Heart left ventricle (tissue), 16 donors: ENCODE measurements around the gene MEAK7. TPM values are rescaled to one million over a fixed set of nuclear protein-coding genes. Genes with fewer than 3 reads are reported as not detected.

Experiments
- ATAC-seq, 4 donors: fragments of 200-7000 bp; cut with Tn5 transposase; one replicate each; pipeline ENCODE4 v1.9.1; 2020 to 2022; ENCODE audit warnings: moderate library complexity in 4 of 4, mild to moderate bottlenecking in 3 of 4, moderate number of reproducible peaks in 1 of 4
- DNase-seq, 5 donors: peaks; one replicate each; pipeline ENCODE4 v3.0.0-alpha.2; 2020
- H3K27ac ChIP-seq, 12 donors: fragments of 200-600 bp; sonication (generic) in 4 of 12; one replicate each; pipeline versions ENCODE4 v1.5.0 to v1.8.0; 2016 to 2022; ENCODE audit warnings: mild to moderate bottlenecking in 2 of 12
- H3K27me3 ChIP-seq, 9 donors: fragments of 200-600 bp; sonication (generic) in 2 of 9; one replicate each; pipeline versions ENCODE4 v1.5.1 to v1.8.0; 2016 to 2022; ENCODE audit warnings: mild to moderate bottlenecking in 3 of 9
- H3K36me3 ChIP-seq, 9 donors: fragments of 200-600 bp; sonication (generic) in 2 of 9; one replicate each; pipeline versions ENCODE4 v1.5.0 to v1.8.0; 2018 to 2022; ENCODE audit warnings: mild to moderate bottlenecking in 2 of 9
- H3K4me1 ChIP-seq, 12 donors: fragments of 200-600 bp; sonication (generic) in 4 of 12; one replicate each; pipeline versions ENCODE4 v1.5.0 to v1.8.0; 2016 to 2022; ENCODE audit warnings: mild to moderate bottlenecking in 3 of 12
- H3K4me3 ChIP-seq, 12 donors: fragments of 200-600 bp; sonication (generic) in 4 of 12; one replicate each; pipeline versions ENCODE4 v1.5.0 to v1.8.0; 2017 to 2022; ENCODE audit warnings: mild to moderate bottlenecking in 9 of 12, moderate library complexity in 4 of 12
- H3K9me3 ChIP-seq, 12 donors: fragments of 200-600 bp; sonication (generic) in 4 of 12; one replicate each; pipeline versions ENCODE4 v1.5.0 to v1.8.0; 2016 to 2022; ENCODE audit warnings: mild to moderate bottlenecking in 1 of 12
- CTCF ChIP-seq, 12 donors: fragments of 200-600 bp; sonication (generic) in 4 of 12; IDR thresholded peaks; one replicate each; pipeline versions ENCODE4 v1.5.0 to v1.8.0; 2018 to 2022; ENCODE audit warnings: antibody characterized with exemption in 12 of 12, mild to moderate bottlenecking in 5 of 12
- POLR2A ChIP-seq, 2 donors: fragments of 450-650 bp; IDR thresholded peaks; one replicate each; pipeline ENCODE4 v1.6.1; 2017; ENCODE audit warnings: antibody characterized with exemption in 2 of 2, mild to moderate bottlenecking in 2 of 2, moderate library complexity in 2 of 2
- WGBS, 4 donors: extraction: QIAGEN DNeasy Blood & Tissue Kit in 2 of 4; methylation state at CpG; one replicate each; pipeline versions ENCODE4 v1.1.5 to v1.1.7; 2013 to 2018; 5-methylcytosine and 5-hydroxymethylcytosine counted together
- intact Hi-C, 10 donors: fragments of 100-400 bp; cut with DNase I; formaldehyde crosslinking; loops; one replicate each; pipeline versions ENCODE4 v1.11.1 to v1.14.2; 2022
- polyA plus RNA-seq, 2 donors: library from polyadenylated mRNA; stranded (reverse); fragments of 200-250 nt; gene quantifications; one replicate each; pipeline ENCODE4 v1.2.3, GENCODE V29; 2013
- total RNA-seq, 9 donors: library from RNA; depleted of rRNA in 2 of 9; stranded (reverse); fragments of >200 nt in 2 of 9; fragmentation: NEBNext Ultra II Directional in 3 of 9; extraction: Animal tissue kit (Norgen Biotek cat#: 25700) in 3 of 9; gene quantifications; one replicate each; pipeline versions ENCODE4 v1.1.0 to v1.2.4, GENCODE V29; 2016 to 2023
- donor health status: ischemic (EF 13 %, LVEDD 7.1; RV severe dilation, severe dysfunction).
- donor health status: healthy with polysubstance abuse.
- donor health status: DM: no; HTN: yes; CAD: no.
- donor health status: DM: no; HTN: no; CAD: no.
- donor health status: ischemic (EF 25% LVEDD 6.9; RV normal size, moderate dysfunction).
- donor health status: ischemic (EF 25% LVEDD 5.7; RV mildly dilated, moderate dysfunction).
- donor health status: healthy.
- donor health status: DM: yes; HTN: yes; CAD: no.
- donor health status: ischemic (EF 35%, LVEDD 5.7; RV mildly dilated, moderate dysfunction).
- donor health status: nonischemic (EF 11% LVEDD 7.7; RV severe dilation, severe dysfunction).
- donor health status: DM: yes; HTN: yes; CAD: no.
- donor health status: PGD.
- donor health status: ischemic (EF 29% LVEDD 5.4; RV normal size, mild dysfunction).
- donor health status: nonischemic (EF 23%, LVEDD 6.1; RV moderate dilation, normal function).

MEAK7 gene
- total and polyA plus RNA-seq, 11 donors, result 2.2 to 13.2 (median 5.1) TPM

DNA sequence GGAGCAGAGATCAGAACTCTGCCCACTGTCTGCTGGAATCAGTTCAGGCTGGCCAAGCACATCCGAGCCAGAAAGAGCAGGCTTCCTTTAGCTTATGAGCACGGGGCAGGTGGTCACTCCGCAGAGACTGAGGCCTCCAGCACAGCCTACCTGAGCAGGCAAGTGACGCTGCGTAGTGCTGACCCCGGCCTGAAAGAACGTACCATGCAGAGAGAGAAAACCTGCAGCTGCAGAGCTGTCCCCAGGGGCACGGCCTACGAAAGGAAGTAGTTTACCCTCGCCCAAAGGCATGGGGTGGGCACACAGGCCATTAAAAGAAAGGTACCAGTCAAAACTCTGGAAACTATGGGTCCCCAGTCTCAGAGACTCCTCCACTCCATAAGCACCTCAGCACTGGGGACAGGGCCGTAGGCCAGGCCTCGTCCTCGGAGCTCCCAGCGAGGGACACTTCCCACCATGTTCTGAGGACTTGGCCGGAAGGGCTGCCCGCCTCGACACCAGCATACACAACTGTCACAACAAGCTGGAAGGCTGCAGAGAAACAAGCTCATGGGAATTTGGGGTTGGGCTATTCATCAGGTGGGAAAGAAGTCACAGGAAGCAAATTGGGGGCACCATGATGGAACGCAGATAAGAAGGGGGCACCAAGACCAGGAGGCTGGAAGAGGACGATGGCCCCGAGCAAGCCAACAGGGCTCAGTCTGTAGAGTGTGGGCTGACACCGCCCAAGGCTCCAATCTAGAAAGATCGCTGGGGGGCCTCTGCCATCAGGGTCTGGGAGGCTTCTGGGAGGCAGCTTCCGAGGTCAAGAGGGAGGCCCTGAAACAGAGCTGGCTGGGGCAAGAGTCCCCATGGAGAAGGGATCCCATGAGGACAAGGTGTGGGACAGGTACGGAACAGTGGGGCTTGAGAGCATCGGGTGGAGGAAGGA lies 21.2 kb downstream of the MEAK7 start:
- Histone ChIP-seq H3K4me1 (peaks cover 0 to 8% (median 0%) of the 10 kb centered on the region in 12 donors), H3K36me3 (peaks cover 0 to 81% (median 41%) of the 10 kb centered on the region in 9 donors), H3K4me3 (no peak overlapping the region), H3K27ac (no peak overlapping the region), H3K9me3 (no peaks in the 10 kb centered on the region), H3K27me3 (no peaks in the 10 kb centered on the region)
- no peak for TF ChIP-seq POLR2A (IDR thresholded peaks at IDR 0.05)
- no peak for TF ChIP-seq CTCF (IDR thresholded peaks at IDR 0.05)
- no peak for ATAC-seq
- intact Hi-C loops, result loop anchor here in 9 of 10 donors (5.0 to 10.0 kb wide), 9 partner anchors 288 to 658 kb away; partner anchors contain the start of genes NECAB2 (in 3 of the 9), OSGIN1 (in 2 of the 9), TAF1C (in 2 of the 9) and ADAD2 (in 1 of the 9)
- WGBS, 4 donors, result 90 to 95% (median 93%) methylated on average over 23 to 25 of the region's 25 CpGs
- peak in 1 of 5 donors; percentile 15 for DNase-seq

- ATAC-seq, result no peak
- DNase-seq, result peak in 2 of 5 donors; percentile 17 to 42
These were observed 22.2 kb downstream of the MEAK7 start for GRCh38 chr16:84482001-84482891.

DNA sequence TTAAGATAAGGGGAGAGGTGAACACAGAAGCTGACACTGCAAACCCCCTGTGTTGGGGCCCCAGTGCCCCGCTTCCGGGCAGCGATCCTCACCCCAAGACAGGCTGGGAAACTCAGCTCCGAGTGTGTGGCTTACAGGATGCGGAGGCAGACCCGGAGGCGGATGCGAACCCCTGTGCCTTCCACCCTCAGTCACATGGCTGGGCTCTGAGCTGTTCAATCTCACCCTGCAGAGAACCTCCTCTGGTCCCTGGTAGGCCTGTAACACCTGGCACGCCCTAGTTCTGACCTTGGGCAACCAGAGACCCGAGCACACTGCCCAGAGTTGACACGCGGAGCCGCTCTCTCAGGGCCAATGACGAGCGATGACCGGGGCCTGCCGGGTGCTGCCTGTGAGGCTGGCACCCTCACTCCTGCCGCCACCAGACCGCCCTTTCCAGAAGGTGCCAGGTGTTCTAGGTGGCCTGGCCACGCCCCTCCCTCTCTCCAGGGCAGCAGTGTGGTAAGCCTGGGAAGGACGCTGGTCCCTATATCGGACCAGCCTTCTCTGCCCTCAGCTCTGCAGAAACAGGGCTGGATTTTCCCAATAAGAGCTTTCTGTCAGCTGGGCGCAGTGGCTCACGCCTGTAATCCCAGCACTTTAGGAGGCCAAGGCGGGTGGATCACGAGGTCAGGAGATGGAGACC lies 23.3 kb downstream of the MEAK7 start:
- no peak for ATAC-seq
- WGBS, 4 donors, result 91 to 94% (median 93%) methylated on average over 25 to 26 of the region's 26 CpGs

More at GRCh38 chr16:84482001-84482891, 22.2 kb downstream of the MEAK7 start:
- no peak overlapping the region for H3K27ac ChIP-seq
- no peak overlapping the region for H3K4me3 ChIP-seq
- no peaks in the 10 kb centered on the region for H3K27me3 ChIP-seq
- H3K36me3 ChIP-seq, result peaks cover 0 to 74% (median 38%) of the 10 kb centered on the region in 9 donors
- intact Hi-C loops, result loop anchor here in 9 of 10 donors (5.0 to 10.0 kb wide), 9 partner anchors 287 to 657 kb away; partner anchors contain the start of genes NECAB2 (in 3 of the 9), OSGIN1 (in 2 of the 9), TAF1C (in 2 of the 9) and ADAD2 (in 1 of the 9)
- peaks cover 0 to 8% (median 0%) of the 10 kb centered on the region in 12 donors for H3K4me1 ChIP-seq
- no peaks in the 10 kb centered on the region for H3K9me3 ChIP-seq
- WGBS, 4 donors, result 70 to 85% (median 77%) methylated on average over 28 to 33 of the region's 33 CpGs
- TF ChIP-seq POLR2A (IDR thresholded peaks at IDR 0.05) (no peak), CTCF (IDR thresholded peaks at IDR 0.05) (no peak)

More for the DNA sequence above, 23.3 kb downstream of the MEAK7 start:
- Histone ChIP-seq H3K27ac (no peak overlapping the region), H3K27me3 (no peaks in the 10 kb centered on the region), H3K9me3 (no peaks in the 10 kb centered on the region), H3K36me3 (peaks cover 0 to 63% (median 28%) of the 10 kb centered on the region in 9 donors), H3K4me1 (peaks cover 0 to 8% (median 0%) of the 10 kb centered on the region in 12 donors), H3K4me3 (no peak overlapping the region)
- intact Hi-C loops, result loop anchor here in 9 of 10 donors (5.0 to 10.0 kb wide), 9 partner anchors 286 to 656 kb away; partner anchors contain the start of genes NECAB2 (in 3 of the 9), OSGIN1 (in 2 of the 9), TAF1C (in 2 of the 9) and ADAD2 (in 1 of the 9)
- peak in 1 of 5 donors; percentile 13 for DNase-seq
- no peak for TF ChIP-seq CTCF (IDR thresholded peaks at IDR 0.05)
- no peak for TF ChIP-seq POLR2A (IDR thresholded peaks at IDR 0.05)
